GM19025 (cell line): ENCODE measurements around the gene OXER1.
A peak's percentile ranks its signal among the peaks of the same experiment; 100 is the strongest.

Experiments
- ATAC-seq: cut with Tn5 transposase; IDR thresholded peaks from one replicate; pipeline ENCODE4 v1.9.1; 2021; ENCODE audit warnings: mild to moderate bottlenecking, low read depth, moderate library complexity; ENCODE audit not compliant: unreplicated experiment

OXER1 gene

DNA sequence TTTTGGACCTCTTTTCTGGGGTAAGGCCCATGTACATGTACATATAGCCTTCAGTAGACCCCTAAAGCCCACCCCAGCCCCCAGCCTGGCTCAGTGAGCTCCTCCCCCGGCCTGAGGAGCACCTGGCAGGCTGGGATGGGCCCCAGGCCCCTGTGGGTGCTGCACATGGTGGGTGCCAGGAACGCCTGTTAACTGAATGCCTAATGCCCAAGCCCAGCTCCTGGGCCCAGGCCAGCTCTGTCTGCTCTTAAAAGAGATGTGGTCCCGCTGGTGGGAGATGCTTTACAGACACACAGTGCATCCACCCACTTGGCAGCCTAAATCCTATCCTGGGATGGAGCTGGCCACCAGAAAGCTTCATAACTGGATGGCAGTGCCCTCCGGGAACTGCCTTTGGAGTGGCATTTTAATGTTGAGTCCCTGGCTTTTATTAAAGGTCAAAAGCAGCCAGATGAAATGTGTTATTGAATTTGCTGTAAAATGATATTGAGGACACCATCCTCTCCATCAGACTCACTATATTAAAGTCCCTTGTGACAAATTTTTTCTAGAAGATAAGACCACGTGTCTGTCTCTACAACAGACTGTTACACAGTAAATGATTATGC is 7.7 kb upstream of the OXER1 start:
- no peak for ATAC-seq

DNA sequence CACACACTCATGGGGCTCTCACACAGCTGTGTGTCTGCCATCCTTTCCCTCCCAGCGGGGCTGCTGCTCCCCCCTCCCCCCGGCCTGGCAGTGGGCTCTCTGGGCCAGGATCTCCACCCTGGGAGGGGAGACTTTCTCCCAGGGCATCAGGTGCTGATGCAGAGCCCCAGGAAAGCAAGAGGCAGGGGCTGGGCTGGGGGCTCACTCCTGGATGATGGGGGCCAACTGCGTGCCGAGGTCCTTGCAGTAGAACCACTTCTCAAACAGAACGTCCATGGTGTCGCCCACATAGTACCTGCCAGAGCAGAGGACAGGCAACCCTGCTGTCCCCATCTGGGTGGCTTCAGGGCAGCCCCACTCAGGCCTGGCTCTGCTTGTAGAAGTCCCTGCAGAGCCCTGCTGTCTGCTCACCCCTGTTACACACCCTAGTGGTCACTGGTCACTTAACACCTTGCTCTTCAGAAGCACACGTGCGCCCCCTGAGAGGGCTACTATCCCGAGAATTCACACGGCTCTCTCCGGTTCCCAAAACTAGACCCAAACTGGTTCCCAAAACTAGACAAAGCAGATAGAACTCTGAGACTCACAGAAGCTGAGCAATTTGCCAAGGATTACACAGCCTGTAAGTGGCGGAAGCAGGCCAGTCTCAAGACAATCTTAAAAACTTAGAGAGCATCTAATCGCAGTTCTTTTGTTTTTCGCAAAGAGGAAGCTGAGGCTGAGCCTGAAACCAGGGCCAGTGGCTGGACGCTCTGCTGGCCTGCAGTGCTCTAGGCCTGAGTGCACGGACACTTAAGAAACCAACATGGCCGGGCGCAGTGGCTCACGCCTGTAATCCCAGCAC is 6.6 kb upstream of the OXER1 start:
- ATAC-seq = peak; percentile 45

DNA sequence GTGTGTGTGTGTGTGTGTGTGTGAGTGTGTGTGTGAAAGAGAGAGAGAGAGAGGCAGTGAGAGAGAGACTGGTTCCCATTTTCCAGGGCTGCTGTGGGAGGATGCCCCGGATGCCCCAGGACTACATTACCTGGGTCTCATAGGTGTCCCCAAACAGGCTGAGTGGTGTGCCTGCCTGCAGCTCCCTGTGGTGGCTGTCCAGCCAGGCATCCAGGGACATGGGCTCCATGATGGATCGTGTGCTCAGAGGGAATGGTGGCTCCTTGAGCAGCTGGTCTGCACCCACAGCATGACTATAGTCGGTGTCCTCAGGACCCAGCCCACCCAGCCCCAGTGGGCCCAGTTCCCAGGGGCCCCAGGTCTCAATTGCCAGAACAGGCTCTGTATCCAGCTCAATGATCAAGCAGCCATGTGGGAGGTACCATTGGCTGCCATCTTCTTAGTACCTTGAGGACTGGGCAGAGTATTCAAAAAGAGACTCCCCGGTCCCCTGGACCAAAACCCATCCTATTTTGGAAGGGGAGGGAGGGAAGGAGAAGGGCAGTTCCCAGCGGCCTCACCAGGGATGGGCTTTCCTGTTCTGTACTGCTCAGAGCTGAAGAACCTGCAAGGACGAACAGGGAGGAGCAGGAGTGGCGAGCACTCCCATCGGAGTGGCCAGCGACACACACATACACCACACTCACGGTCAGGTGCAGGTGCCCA is 5.8 kb upstream of the OXER1 start:
- no peak for ATAC-seq

DNA sequence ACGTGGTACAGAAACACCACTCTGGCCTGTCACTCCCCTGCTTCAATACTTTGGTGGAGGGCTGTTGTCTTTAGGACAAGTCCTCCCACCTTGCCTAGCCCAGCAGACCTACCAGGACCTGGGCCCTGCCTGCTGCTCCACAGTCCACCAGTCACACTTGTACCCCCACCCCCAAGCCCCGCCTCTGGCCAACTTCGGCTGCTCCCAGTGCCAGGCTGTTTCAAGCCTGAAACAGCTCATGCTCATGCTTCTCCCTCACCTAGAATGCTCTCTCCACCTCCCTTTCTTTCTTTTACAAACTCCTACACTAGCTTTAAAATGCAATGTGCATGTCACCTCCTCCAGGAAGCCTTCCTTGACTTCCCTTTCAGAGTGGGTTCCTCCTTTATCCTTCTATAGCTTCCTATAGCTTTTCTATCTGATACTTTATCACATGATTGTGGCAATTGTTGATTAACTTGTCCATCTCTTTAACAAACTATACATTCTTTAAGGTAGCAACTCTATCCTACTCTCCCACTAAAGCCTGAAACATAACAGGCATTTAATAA is 4.8 kb upstream of the OXER1 start:
- no peak for ATAC-seq

DNA sequence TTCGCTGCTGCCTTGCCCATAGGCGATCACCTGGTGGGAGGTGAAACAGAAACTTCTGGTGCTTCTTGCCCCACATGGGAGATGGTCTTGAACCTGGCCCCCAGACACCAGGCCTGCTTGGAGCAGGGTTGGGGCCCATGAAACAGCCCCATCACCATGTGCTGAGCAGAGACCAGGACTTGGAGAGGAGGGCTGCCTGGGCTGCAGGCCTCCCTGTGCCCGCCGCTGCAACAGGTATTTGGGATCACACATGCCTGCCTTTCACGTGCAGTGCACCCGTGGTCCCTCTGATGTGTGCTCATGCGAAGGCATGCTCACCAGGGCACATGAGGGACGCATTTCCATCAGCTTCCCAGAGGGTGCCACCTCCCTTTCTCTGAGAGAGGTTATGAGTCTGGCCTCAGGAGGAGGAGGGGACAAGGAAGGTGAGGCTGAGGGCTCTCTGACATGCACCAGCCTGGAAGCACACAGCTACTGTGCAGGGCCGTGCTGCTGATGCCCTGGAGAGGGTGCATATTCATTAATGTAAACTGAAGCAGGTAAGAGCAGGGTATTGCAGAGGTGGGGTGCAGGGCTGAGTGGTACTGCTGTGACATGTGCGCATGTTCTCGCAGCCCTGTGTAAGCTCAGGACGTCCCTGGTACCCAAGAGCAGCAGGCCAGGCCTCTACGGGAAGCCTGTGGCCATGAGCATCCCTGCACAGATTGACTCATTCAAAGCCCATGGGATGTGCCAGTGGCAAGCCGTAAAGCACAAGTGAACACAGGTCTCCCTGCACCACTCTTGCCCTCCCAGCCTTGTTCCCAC is 4.2 kb upstream of the OXER1 start:
- ATAC-seq = no peak

DNA sequence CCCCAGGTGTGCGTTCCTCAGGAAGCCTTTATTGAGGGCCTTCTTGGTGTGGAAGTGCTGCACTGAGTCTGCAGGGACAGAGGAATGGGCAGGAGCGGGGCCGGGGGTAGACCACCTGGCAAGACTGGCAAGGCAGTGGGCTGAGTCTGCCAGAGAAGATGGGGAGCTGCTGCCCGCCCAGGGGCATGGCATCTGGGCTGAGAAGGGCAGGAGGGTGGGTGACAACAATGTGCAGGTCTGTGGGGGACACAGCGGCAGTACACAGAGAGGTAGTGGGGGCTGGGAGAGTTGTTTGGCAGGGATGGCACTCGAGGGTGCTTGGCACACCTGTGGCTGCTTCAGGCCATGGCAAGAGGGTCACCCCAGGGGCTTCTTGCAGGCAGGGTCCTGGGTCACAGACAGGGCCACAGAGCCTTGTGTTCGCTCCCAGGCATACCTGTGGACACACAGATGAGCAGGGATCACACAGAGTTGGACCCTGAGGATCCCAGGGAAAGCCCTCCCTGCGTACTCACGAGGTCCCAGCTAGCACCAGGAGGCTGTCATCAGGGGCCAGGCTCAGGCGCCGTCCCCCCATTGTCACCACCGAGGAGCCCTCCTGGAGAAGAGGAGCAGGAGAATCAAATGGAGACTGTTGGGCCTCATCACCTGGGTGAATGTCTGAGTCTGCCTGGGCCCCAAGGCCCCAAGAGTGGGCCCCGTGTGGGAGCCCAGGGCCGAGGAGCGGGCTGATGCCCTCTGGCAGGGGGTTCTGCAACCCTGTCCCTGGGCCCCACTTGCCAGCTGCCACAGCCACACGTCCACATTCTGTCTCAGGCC is 3.4 kb upstream of the OXER1 start:
- no peak for ATAC-seq

DNA sequence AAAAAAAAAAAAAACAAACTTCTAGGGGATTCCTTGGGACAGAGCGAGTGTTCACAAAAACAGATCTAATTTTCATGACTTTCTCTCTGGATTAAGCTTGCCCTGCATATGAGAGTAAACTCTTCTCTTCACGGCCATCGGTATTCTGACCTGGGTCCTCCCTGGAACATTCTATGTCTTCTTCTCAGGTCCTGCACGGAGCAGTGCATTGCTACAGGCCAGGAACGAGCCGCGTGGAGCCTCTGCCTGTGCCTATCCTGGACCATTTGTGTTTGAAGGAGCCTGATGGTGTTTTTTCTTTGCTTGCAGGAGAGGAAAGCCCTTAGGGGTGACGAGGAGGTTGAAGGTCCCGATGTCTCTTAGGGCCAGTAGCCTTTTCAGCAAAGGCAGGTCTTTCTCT is 1.8 kb upstream of the OXER1 start:
- ATAC-seq = no peak

DNA sequence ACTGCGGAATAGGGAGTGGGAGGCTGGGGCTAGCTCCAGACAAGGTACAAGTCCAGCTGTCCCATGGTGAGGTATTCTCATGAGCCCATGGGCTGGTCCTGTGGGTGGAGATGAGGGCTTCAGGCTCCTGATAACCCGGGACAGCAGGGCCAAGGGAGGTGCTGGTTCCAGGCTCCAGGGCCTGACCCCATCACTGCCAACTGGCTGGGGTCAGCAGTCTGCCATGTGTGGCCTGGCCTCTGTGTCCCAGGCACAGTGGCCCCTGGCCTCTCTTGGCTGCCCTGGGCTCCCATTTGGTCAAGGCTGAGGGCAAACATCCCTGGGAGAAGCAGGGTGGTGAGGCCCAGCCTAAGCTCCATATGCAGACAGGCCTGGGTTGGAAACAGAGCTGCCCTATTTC is 966 bp upstream of the OXER1 start:
- ATAC-seq = no peak

DNA sequence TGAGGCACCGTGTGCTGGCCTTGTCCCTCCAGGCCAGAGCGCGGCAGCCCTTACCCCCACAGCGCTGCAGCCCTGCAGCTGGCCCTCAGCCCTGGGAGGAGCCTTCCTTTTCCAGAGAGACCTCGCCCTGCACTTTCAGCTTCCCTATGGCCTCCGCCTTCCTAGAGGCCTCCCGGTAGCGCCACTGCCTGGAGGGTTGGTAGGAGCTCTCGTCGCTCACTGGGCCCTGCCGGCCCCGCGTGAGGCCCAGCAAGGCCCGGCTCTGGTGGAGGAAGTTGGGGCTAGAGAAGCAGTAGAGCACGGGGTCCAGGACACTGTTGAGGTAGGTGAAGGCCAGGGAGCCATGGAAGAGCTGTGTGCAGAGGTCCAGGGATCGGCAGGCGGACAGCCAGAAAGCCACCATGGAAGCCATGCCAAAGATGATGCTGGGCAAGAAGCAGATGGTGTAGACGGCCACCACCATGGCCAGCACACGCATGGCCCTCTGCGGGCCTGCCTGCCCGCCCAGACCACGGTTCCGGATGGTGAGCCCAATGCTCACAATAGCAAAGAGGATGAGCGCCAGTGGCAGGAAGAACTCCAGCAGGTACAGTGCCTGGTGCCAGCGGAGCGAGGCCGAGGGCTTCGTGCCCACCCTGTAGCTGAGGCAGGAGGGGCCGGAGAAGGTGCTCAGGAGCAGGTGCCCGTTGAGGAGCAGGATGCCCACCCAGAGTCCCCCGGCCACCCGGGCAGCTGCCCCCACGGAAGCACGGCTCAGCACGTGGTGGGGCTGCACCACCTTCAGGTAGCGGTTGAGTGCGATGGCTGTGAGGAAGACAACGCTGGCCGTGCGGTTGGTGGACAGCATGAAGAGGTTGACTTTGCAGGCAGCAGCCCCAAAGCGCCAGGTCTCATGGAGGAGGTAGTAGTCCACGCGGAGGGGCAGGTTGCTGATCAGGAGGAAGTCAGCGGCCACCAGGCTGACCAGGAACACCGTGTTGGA is 821 bp downstream of the OXER1 start:
- no peak for ATAC-seq

DNA sequence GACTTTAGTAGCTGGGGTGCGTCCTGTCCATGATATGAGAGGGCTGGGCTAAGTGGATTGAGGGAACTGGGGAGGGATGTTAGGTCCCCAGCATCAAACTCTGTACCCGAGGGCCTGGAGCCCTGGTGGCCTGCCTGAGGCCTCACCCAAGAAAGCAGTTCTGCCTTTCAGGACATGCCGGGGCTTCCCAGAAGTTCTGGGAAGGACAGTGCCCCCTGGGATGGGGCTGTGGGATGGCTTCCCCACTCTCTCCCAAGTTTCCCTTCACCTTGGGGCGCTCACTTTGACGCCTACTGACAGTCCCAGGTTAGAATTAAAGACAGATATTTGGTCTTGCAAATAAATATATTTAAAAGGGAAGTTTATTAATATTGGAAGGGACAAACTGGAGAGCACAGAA is 1.8 kb downstream of the OXER1 start:
- ATAC-seq = no peak

DNA sequence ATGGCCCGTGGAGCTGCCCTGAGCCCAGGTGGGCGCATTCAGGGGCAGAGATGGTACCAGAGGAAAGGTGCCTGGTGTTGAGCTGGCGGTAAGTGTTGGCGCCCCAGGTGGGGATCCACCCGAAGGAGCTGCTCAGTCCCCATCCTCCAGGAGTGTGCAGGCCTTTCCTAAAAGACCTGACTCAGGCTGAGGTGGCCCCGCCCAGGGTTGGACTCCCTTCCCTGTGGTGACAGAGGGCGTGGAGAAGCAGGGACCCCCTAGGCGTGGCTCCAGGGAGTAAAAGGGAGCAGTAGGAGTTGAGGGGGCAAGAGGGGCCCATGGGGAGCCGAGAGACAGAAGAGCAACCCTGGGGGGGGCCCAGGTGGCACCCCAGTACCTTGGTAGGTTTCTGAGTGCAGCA is 2.4 kb downstream of the OXER1 start:
- ATAC-seq = no peak

DNA sequence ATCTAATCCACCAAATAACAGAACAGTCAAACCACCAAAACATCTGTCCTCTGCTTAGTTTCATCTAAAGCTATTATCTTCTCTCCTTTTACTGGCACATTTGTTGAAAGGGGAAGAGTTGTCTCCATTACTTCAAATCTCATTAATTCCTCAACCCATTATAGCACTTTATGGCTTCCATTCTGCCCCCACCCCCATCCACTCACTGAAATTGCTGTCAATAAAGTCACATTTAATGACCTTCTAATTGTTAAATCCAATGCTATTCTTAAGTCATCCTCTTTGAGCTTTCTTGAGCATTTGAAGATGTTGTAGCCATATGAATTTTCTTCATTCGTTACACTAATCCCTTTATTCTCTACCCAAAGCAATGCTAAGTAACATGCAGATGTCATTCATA is 5.2 kb downstream of the OXER1 start:
- ATAC-seq = no peak

DNA sequence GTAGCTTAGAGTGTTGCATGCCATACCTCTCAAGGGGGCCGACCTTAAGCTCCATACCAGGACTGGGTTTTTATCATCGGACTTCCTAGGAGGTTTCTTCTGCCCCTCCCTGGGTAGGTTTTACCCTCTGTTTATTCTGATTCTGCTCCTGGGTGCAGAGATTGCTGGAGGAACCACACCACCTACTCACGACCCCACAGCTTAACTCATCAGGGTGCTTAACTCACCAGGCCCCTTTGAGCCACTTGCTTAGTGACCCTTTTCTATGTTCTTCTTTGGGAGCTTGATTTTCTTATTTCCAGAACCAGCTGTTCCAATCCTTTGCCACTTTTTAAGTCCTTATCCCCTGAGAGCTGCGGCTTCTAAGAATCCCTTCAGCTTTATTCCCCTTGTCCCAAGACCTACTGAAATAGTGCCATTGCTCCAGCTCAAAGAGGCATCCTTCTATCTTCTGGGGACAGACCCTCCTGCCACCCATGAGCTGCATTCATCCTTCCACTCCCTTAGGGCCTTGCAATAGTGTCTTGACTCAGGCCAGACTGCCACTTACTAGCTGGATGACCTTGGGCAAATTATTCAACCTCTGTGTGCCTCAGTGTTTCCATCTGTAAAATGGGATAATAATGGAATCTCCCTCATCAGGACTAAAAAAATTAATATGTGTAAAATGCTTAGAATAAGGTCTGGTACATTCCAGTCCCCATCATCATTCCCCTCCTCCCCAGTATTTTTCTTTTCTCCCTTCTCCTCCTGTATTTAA is 5.8 kb downstream of the OXER1 start:
- no peak for ATAC-seq

DNA sequence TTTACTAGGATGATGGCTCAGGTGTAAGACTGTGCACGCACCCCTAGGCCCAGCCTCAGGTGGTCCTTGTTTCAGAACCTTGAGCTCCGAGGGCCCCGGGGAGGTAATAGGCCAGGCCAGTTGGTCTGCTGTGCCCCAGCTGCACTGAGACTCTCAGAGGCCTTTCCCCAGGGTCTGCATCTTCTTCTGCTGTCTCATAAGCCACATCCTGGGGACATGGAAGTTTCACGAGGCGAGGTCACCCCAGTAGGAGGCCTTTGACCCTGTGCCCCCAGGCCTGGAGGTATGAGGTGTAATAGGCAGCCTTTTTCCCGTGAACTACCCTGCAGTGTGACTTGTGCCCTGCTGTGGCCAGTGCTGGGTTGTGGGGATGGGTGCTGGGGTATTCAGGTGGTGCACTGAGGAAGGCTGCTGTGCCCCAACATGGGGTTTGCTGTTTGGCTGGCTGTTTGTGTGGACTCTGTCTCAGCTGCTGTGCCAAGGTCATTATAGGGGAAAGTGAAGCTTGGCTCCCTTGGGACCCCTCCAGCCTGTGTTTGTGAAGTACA is 6.9 kb downstream of the OXER1 start:
- no peak for ATAC-seq

DNA sequence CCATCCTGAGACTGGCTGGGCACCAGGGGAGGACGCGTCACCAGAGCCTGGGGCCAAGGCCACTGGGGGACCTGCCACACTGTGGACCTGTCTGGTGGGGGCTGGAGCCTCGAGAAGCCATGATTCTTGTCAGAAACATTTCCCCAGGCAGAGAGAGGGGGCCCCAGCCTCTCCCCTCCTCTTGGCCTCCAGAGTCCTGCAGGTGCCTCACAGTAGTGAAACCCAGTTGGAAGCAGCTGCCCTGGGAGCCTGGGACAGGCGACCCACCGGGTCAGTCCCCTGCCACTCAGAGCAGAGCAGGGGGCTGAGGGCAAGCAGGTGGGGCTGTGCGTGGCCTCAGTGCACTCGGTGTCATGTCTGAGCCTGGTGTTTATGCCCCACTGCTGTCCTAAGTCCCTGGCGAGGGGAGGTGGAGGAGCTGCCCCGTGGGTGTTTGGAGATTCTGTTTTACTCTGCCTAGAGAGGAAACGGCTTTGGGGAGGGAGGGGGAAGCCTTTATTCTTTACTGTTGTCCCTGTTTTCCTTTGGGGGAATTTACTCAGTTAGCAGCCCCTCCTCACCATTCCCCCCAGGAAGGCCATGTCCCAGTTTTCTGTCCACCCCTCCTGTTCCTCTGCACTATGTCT is 7.7 kb downstream of the OXER1 start:
- ATAC-seq = no peak

DNA sequence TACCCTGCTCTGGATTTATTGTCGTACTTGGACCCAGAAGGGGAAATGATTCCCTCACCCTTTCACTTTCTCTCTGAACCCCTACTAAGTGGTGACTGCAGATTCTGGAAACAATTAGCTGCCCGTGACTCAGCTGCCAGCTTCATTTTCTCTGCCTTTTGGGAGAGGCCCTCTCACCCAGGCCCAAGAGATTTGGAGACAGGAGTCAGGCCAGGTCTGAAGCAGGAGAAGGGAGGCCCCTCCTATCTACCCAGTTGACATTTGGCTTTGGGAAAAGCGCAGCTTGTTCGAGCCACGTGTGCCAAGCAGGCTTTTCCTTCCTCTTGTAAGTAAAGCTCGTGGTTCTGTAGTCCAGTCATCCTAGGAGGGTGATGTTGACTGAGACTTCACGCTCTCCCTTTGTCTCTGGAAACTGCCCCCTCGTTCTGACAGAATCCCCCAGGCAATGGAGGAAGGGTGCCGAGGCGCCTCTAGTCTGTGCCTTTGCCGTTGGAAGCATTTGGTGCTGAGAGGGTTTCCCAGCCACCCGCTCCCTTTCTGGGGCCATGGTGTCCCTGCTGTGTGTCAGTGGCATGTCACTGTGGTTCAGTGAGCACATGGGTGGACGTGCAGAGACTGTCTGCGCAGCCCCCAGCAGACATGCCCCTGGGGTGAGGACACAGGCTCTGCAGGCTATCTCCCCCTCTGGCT is 8.6 kb downstream of the OXER1 start:
- ATAC-seq = no peak

DNA sequence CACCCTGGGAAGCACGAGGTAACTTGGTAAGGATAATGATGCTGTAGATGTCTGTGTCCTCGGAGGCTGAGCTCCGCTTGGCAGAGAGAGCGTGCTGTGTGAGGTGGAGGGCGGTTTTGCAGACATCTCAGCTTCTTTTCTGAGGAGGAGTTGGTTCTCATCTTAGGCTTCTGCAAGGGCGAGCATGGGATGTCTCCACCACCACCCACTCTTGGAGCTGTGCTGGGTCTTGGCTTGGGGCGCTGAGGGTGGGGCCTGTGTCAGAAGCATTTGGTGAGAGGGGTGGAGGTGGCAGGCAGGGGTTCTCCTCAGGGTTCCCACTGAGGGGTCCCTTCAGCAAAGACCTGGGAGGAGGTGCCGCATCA is 9.2 kb downstream of the OXER1 start:
- ATAC-seq = no peak
